ENCODE data around the gene CBLL1.

GRCh38 chr7:107785170-107785569, 41.2 kb downstream of the CBLL1 start:
- TF ChIP-seq MYC (IDR thresholded peaks at IDR 0.05; ENCODE audit: borderline replicate concordance, low read length) (no peak), CTCF (IDR thresholded peaks at IDR 0.05) (no peak), KDM1A (IDR thresholded peaks at IDR 0.05; ENCODE audit: low read depth) (no peak)
